H4 (cell line): ENCODE measurements around the gene DGAT2. TPM values are rescaled to one million over a fixed set of nuclear protein-coding genes. Genes with fewer than 3 reads are reported as not detected.

Experiments used
- DNase-seq: peaks from one replicate; pipeline ENCODE4 v3.0.0-alpha.2; 2015; ENCODE audit warnings: low spot score
- total RNA-seq: library from RNA; depleted of rRNA; stranded (reverse); fragments of >200 nt; shearing (Covaris generic); gene quantifications from 2 replicates; pipeline ENCODE4 v1.2.3, GENCODE V29; 2014

Gene DGAT2
- total RNA-seq, 1 experiment from 2014 or later, result 8.1 TPM

- no peak for DNase-seq
Measured at GRCh38 chr11:75779960-75780359, 11.4 kb downstream of the DGAT2 start.

GRCh38 chr11:75780888-75781287 lies 12.3 kb downstream of the DGAT2 start:
- no peak for DNase-seq

- no peak for DNase-seq
Measured at GRCh38 chr11:75781296-75781695, 12.7 kb downstream of the DGAT2 start.

- no peak for DNase-seq
Measured at GRCh38 chr11:75781831-75782230, 13.3 kb downstream of the DGAT2 start.

- no peak for DNase-seq
Measured at GRCh38 chr11:75782540-75783263, 14.1 kb downstream of the DGAT2 start.

- no peak for DNase-seq
Measured at GRCh38 chr11:75783416-75784084, 15.0 kb downstream of the DGAT2 start.

GRCh38 chr11:75784085-75784478 lies 15.5 kb downstream of the DGAT2 start:
- no peak for DNase-seq

- no peak for DNase-seq
Measured at GRCh38 chr11:75784506-75784905, 15.9 kb downstream of the DGAT2 start.

GRCh38 chr11:75785187-75785586 lies 16.6 kb downstream of the DGAT2 start:
- no peak for DNase-seq

- no peak for DNase-seq
Measured at GRCh38 chr11:75786101-75786736, 17.6 kb downstream of the DGAT2 start.

GRCh38 chr11:75789521-75789920 lies 20.9 kb downstream of the DGAT2 start:
- DNase-seq, result no peak

- DNase-seq, result no peak
Measured at GRCh38 chr11:75790986-75791385, 22.4 kb downstream of the DGAT2 start.

- DNase-seq, result no peak
Measured at GRCh38 chr11:75792127-75792731, 23.7 kb downstream of the DGAT2 start.

- no peak for DNase-seq
Measured at GRCh38 chr11:75792997-75793800, 24.6 kb downstream of the DGAT2 start.

GRCh38 chr11:75793966-75794365 lies 25.4 kb downstream of the DGAT2 start:
- no peak for DNase-seq

- no peak for DNase-seq
Measured at GRCh38 chr11:75795276-75796090, 26.9 kb downstream of the DGAT2 start.

- no peak for DNase-seq
Measured at GRCh38 chr11:75796091-75796435, 27.5 kb downstream of the DGAT2 start.

- no peak for DNase-seq
Measured at GRCh38 chr11:75797116-75797515, 28.5 kb downstream of the DGAT2 start.

GRCh38 chr11:75797792-75798191 lies 29.2 kb downstream of the DGAT2 start:
- no peak for DNase-seq

GRCh38 chr11:75800136-75800675 lies 31.6 kb downstream of the DGAT2 start:
- DNase-seq, result no peak
